BE2C (cell line): Measurements from ENCODE around the gene ARAP3.

ENCODE experiments used
- DNase-seq: peaks from one replicate; pipeline ENCODE4 v3.0.0-alpha.2; 2020
- H3K27me3 ChIP-seq: fragments of 250-450 bp; sonication (Bioruptor Pico); 2 replicates; pipeline ENCODE4 v1.5.1; 2020; ENCODE audit warnings: mild to moderate bottlenecking
- H3K36me3 ChIP-seq: fragments of 250-450 bp; sonication (Bioruptor Pico); 2 replicates; pipeline ENCODE4 v1.5.1; 2020; ENCODE audit warnings: mild to moderate bottlenecking
- H3K4me1 ChIP-seq: fragments of 250-450 bp; sonication (Bioruptor Pico); 2 replicates; pipeline ENCODE4 v1.5.1; 2020
- H3K4me3 ChIP-seq: 2 replicates; pipeline ENCODE4 v1.5.1; 2011; ENCODE audit warnings: low read depth, low read length
- H3K9me3 ChIP-seq: fragments of 250-450 bp; sonication (Bioruptor Pico); 2 replicates; pipeline ENCODE4 v1.5.1; 2020
- CTCF ChIP-seq: IDR thresholded peaks from 2 replicates; pipeline ENCODE4 v1.5.1; 2012; ENCODE audit warnings: mild to moderate bottlenecking, low read depth, low read length

Gene ARAP3

GRCh38 chr5:141704782-141705297 is 22.8 kb upstream of the ARAP3 start:
- no peak for TF ChIP-seq CTCF
- Histone ChIP-seq H3K36me3 (no peaks in the 10 kb centered on the region), H3K4me3 (no peak overlapping the region), H3K27me3 (no peaks in the 10 kb centered on the region), H3K9me3 (no peaks in the 10 kb centered on the region), H3K4me1 (peaks cover 7% of the 10 kb centered on the region)
- no peak for DNase-seq

- TF ChIP-seq CTCF, result no peak
- no peaks in the 10 kb centered on the region for H3K27me3 ChIP-seq
- H3K4me1 ChIP-seq, result peaks cover 3% of the 10 kb centered on the region
- no peaks in the 10 kb centered on the region for H3K9me3 ChIP-seq
- peak overlapping the region; percentile 80 for H3K4me3 ChIP-seq
- DNase-seq, result no peak
- H3K36me3 ChIP-seq, result no peaks in the 10 kb centered on the region
Observed at GRCh38 chr5:141703133-141703561, 21.1 kb upstream of the ARAP3 start.

GRCh38 chr5:141701360-141702119 is 19.5 kb upstream of the ARAP3 start:
- Histone ChIP-seq H3K4me3 (no peak overlapping the region; the same call in 1 of the 2 replicates), H3K4me1 (peaks cover 3% of the 10 kb centered on the region; the same call in 1 of the 2 replicates), H3K9me3 (no peaks in the 10 kb centered on the region), H3K36me3 (no peaks in the 10 kb centered on the region), H3K27me3 (no peaks in the 10 kb centered on the region)
- no peak for DNase-seq
- no peak for TF ChIP-seq CTCF

GRCh38 chr5:141697586-141697985 is 15.6 kb upstream of the ARAP3 start:
- Histone ChIP-seq H3K4me1 (peaks cover 15% of the 10 kb centered on the region), H3K27me3 (no peaks in the 10 kb centered on the region)
- no peak for DNase-seq

GRCh38 chr5:141696431-141696830 is 14.4 kb upstream of the ARAP3 start:
- H3K9me3 ChIP-seq, result no peaks in the 10 kb centered on the region
- TF ChIP-seq CTCF, result no peak
- H3K27me3 ChIP-seq, result no peaks in the 10 kb centered on the region
- H3K4me1 ChIP-seq, result peaks cover 12% of the 10 kb centered on the region
- no peak for DNase-seq
- no peak overlapping the region for H3K4me3 ChIP-seq
- no peaks in the 10 kb centered on the region for H3K36me3 ChIP-seq

More at GRCh38 chr5:141697586-141697985, 15.6 kb upstream of the ARAP3 start:
- Histone ChIP-seq H3K4me3 (no peak overlapping the region), H3K9me3 (no peaks in the 10 kb centered on the region), H3K36me3 (no peaks in the 10 kb centered on the region)
- TF ChIP-seq CTCF, result no peak

GRCh38 chr5:141695627-141696215 is 13.7 kb upstream of the ARAP3 start:
- TF ChIP-seq CTCF, result no peak
- H3K27me3 ChIP-seq, result no peaks in the 10 kb centered on the region

More at GRCh38 chr5:141695627-141696215, 13.7 kb upstream of the ARAP3 start:
- H3K9me3 ChIP-seq, result no peaks in the 10 kb centered on the region
- no peak overlapping the region for H3K4me3 ChIP-seq
- peaks cover 12% of the 10 kb centered on the region for H3K4me1 ChIP-seq
- DNase-seq, result peak; percentile 48
- H3K36me3 ChIP-seq, result no peaks in the 10 kb centered on the region
